ENCODE measurements around the gene AOAH. TPM values are rescaled to one million over a fixed set of nuclear protein-coding genes. Genes with fewer than 3 reads are reported as not detected.

Gene AOAH
- total RNA-seq, 1 donor from 2014 or later: 0.40 TPM

- no peaks in the 10 kb centered on the region for H3K9me3 Mint-ChIP-seq
- no peaks in the 10 kb centered on the region for H3K36me3 Mint-ChIP-seq
- peaks cover 5% of the 10 kb centered on the region for H3K27me3 Mint-ChIP-seq (ENCODE audit: low read depth)
- no peak overlapping the region for H3K4me3 Mint-ChIP-seq
- DNase-seq (ENCODE audit: low spot score in 2 of 2, unreplicated experiment in 2 of 2): no peak
- H3K4me1 Mint-ChIP-seq: no peaks in the 10 kb centered on the region
- TF ChIP-seq, protein P1, sequence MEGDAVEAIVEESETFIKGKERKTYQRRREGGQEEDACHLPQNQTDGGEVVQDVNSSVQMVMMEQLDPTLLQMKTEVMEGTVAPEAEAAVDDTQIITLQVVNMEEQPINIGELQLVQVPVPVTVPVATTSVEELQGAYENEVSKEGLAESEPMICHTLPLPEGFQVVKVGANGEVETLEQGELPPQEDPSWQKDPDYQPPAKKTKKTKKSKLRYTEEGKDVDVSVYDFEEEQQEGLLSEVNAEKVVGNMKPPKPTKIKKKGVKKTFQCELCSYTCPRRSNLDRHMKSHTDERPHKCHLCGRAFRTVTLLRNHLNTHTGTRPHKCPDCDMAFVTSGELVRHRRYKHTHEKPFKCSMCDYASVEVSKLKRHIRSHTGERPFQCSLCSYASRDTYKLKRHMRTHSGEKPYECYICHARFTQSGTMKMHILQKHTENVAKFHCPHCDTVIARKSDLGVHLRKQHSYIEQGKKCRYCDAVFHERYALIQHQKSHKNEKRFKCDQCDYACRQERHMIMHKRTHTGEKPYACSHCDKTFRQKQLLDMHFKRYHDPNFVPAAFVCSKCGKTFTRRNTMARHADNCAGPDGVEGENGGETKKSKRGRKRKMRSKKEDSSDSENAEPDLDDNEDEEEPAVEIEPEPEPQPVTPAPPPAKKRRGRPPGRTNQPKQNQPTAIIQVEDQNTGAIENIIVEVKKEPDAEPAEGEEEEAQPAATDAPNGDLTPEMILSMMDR (IDR thresholded peaks at IDR 0.05; ENCODE audit: unreplicated experiment): no peak
- H3K27ac Mint-ChIP-seq: no peak overlapping the region
These were observed 27.9 kb upstream of the AOAH start for GRCh38 chr7:36752026-36752711.

DNA sequence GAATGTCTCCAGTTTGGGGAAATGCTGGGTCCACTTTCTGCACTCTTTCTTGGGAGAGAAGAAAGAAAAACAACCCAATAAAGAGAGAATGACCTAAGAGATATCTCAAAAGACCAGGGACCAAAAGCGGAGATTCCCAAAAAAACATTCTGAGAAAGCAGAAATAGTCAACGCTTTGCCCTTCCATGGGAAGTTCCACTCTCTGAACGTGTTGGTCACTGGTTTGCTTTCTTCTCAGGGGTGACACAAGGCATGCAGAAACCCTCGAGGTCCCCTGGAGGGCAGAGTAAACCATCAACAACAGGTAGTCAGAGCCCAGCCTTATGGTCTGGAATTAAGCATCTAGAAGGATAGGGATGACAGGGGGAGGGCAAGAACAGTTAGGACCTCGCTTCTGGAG lies 26.2 kb upstream of the AOAH start:
- TF ChIP-seq, protein P1 (IDR thresholded peaks at IDR 0.05; ENCODE audit: unreplicated experiment): no peak
- Mint-ChIP-seq H3K27ac (no peak overlapping the region), H3K27me3 (ENCODE audit: low read depth) (peaks cover 5% of the 10 kb centered on the region), H3K4me3 (no peak overlapping the region), H3K36me3 (no peaks in the 10 kb centered on the region), H3K4me1 (no peaks in the 10 kb centered on the region), H3K9me3 (no peaks in the 10 kb centered on the region)
- DNase-seq (ENCODE audit: low spot score in 2 of 2, unreplicated experiment in 2 of 2): no peak

GRCh38 chr7:36749282-36749960 lies 25.1 kb upstream of the AOAH start:
- Mint-ChIP-seq H3K9me3 (no peaks in the 10 kb centered on the region), H3K36me3 (no peaks in the 10 kb centered on the region), H3K4me1 (no peaks in the 10 kb centered on the region), H3K27me3 (ENCODE audit: low read depth) (peaks cover 5% of the 10 kb centered on the region), H3K4me3 (no peak overlapping the region), H3K27ac (no peak overlapping the region)
- DNase-seq (ENCODE audit: low spot score in 2 of 2, unreplicated experiment in 2 of 2): no peak
- TF ChIP-seq, protein P1 (IDR thresholded peaks at IDR 0.05; ENCODE audit: unreplicated experiment): no peak

DNA sequence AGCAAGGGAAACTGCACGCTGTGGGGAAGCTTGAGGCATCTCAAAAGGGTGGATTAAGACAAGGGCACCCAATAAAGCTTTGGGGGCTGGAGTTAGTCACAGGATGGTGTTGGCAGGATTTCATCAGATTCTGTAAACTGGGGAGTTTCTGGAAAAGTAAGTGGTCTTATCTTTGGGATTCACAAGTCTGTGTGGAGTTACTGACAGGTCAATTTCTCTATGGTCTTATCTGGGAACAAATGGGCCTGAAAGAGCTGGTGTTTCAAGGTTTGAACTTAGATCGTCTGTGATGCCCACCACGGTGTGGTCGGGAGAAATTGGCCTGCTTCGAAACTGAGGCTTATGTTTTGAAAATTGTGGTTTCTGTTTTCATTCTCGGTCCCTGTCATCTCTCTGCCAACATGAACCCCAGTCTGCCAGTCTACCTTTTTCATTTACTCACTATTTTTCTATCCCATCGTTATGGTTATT lies 23.8 kb upstream of the AOAH start:
- Mint-ChIP-seq H3K4me1 (no peaks in the 10 kb centered on the region), H3K27me3 (ENCODE audit: low read depth) (peaks cover 5% of the 10 kb centered on the region), H3K36me3 (no peaks in the 10 kb centered on the region), H3K9me3 (peaks cover 4% of the 10 kb centered on the region), H3K4me3 (no peak overlapping the region), H3K27ac (no peak overlapping the region)
- TF ChIP-seq, protein P1 (IDR thresholded peaks at IDR 0.05; ENCODE audit: unreplicated experiment): no peak
- DNase-seq (ENCODE audit: low spot score in 2 of 2, unreplicated experiment in 2 of 2): no peak

DNA sequence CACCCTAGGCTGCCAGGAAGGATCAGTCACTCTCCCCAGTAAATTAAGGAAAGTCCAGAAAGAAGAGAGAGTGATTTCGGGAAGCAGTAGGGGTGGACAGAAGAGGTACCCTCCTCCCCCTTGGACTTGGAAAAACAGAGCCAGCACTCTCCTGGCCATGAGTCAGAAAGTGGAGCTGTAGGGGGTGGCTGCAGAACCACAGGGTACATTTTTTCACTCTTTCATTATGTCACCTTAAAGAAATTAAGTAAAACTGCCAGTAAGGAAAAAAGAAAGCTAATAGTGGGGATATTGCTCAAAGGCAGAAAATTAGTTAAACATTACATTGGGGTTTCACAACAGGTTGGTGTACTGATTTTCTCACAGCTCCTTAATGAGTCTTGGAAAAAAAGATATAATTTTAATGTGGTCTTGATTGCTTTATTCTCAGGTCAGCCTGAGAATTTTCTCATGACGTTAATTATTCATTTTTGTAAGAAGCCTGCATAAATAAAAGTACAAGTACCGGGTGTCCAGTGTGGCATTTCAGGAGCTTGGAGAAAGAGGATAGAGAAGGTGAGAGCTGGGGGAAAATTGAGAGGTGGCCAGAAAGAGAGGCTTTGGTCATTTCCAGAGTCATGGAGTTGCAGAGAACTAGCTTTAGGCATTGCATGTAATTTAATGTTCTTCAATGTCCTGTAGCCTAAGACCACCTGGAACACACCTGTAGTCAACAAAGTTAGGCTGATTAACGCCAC lies 23.2 kb upstream of the AOAH start:
- H3K27ac Mint-ChIP-seq: no peak overlapping the region
- H3K27me3 Mint-ChIP-seq (ENCODE audit: low read depth): peaks cover 5% of the 10 kb centered on the region
- no peak overlapping the region for H3K4me3 Mint-ChIP-seq
- H3K36me3 Mint-ChIP-seq: no peaks in the 10 kb centered on the region
- peaks cover 4% of the 10 kb centered on the region for H3K9me3 Mint-ChIP-seq
- DNase-seq (ENCODE audit: low spot score in 2 of 2, unreplicated experiment in 2 of 2): no peak
- TF ChIP-seq, protein P1 (IDR thresholded peaks at IDR 0.05; ENCODE audit: unreplicated experiment): no peak
- H3K4me1 Mint-ChIP-seq: no peaks in the 10 kb centered on the region
